Panc1 (cell line): ENCODE data around the gene INSYN2B. TPM values are rescaled to one million over a fixed set of nuclear protein-coding genes. Genes with fewer than 3 reads are reported as not detected.

Experiments used
- ATAC-seq: fragments of 200-7000 bp; cut with Tn5 transposase; 2 replicates; pipeline ENCODE4 v1.9.1; 2020; ENCODE audit warnings: mild to moderate bottlenecking, moderate library complexity
- BruUV-seq: library from RNA; stranded (reverse); fragments of 400-500 nt; replicated peaks from 2 replicates; lab custom pipeline; 2021; lab: Mats Ljungman, UMichigan
- CTCF ChIA-PET: fragments of 300-600 bp; sonication (Branson Sonifier 250); formaldehyde crosslinking; loops from one replicate; lab custom pipeline; 2022; ENCODE audit warnings: antibody characterized with exemption; lab: Charles Lee
- POLR2A ChIA-PET: fragments of 300-600 bp; sonication (Branson Sonifier 250); formaldehyde crosslinking; loops from one replicate; lab custom pipeline; 2022; ENCODE audit warnings: antibody characterized with exemption; lab: Charles Lee
- DNase-seq: peaks from one replicate; pipeline ENCODE4 v3.0.0-alpha.2; 2010; ENCODE audit warnings: low read depth, low spot score
- H3K27ac ChIP-seq: 2 replicates; pipeline ENCODE4 v1.5.1; 2011; ENCODE audit warnings: mild to moderate bottlenecking, low read length, inconsistent platforms
- H3K27me3 ChIP-seq: fragments of 200-500 bp; sonication (Bioruptor generic); 2 replicates; pipeline ENCODE4 v1.6.0; 2014; ENCODE audit warnings: low read length, inconsistent platforms; ENCODE audit not compliant: control insufficient read depth, insufficient read depth
- H3K36me3 ChIP-seq: fragments of 200-500 bp; sonication (Bioruptor generic); 2 replicates; pipeline ENCODE4 v1.5.1; 2014; ENCODE audit warnings: inconsistent platforms, mild to moderate bottlenecking, low read length, moderate library complexity; ENCODE audit not compliant: control insufficient read depth, insufficient read depth
- H3K4me1 ChIP-seq: 2 replicates; pipeline ENCODE4 v1.5.1; 2011; ENCODE audit warnings: inconsistent platforms, mild to moderate bottlenecking, low read length, moderate library complexity; ENCODE audit not compliant: control insufficient read depth, insufficient read depth
- H3K4me3 ChIP-seq, 2 experiments: 2 replicates each; pipeline ENCODE4 v1.5.1; 2011 to 2012; ENCODE audit warnings: low read depth in 2 of 2, low read length in 2 of 2, mild to moderate bottlenecking in 2 of 2, inconsistent platforms in 1 of 2, moderate library complexity in 1 of 2
- H3K9me3 ChIP-seq: fragments of 200-500 bp; sonication (Bioruptor generic); 2 replicates; pipeline ENCODE4 v1.5.1; 2014; ENCODE audit warnings: low read depth, mild to moderate bottlenecking, inconsistent platforms, low read length, moderate library complexity; ENCODE audit not compliant: control insufficient read depth, insufficient read depth
- POLR2AphosphoS5 ChIP-seq: IDR thresholded peaks from 2 replicates; pipeline ENCODE4 v1.6.1; 2012; ENCODE audit warnings: mild to moderate bottlenecking, low read depth, low read length, moderate library complexity
- SIN3A ChIP-seq: IDR thresholded peaks from 2 replicates; pipeline ENCODE4 v1.6.1; 2012; ENCODE audit warnings: low read depth, mild to moderate bottlenecking, low read length, moderate library complexity, borderline replicate concordance; ENCODE audit not compliant: insufficient read depth
- TCF7L2 ChIP-seq: IDR thresholded peaks from 2 replicates; pipeline ENCODE4 v1.6.1; 2011; ENCODE audit warnings: mild to moderate bottlenecking, low read depth, low read length, inconsistent platforms
- in situ Hi-C: cut with HindIII; loops from 2 replicates; pipeline ENCODE4 v1.10.0; 2016; ENCODE audit warnings: low sequenced_read_pairs, low pct_unique_long_range_greater_than_20kb
- intact Hi-C: fragments of 100-400 bp; cut with micrococcal nuclease; formaldehyde crosslinking; loops from one replicate; pipeline ENCODE4 v1.10.0; 2022; ENCODE audit not compliant: unreplicated experiment
- total RNA-seq: library from RNA; stranded (reverse); gene quantifications from one replicate; pipeline ENCODE4 v1.2.1, GENCODE V29; 2021; ENCODE audit not compliant: unreplicated experiment
- TF ChIP-seq, protein P1 (sequence below), 2 experiments: IDR thresholded peaks; 2 replicates each; pipeline ENCODE4 v1.6.1; 2011 to 2012; ENCODE audit warnings: low read depth in 2 of 2, control low read depth in 1 of 2, low read length in 1 of 2, mild to moderate bottlenecking in 1 of 2, moderate library complexity in 1 of 2; ENCODE audit not compliant: insufficient read depth in 1 of 2
- TF ChIP-seq, protein P2 (sequence below): fragments of 450-650 bp; IDR thresholded peaks from 2 replicates; pipeline ENCODE4 v1.5.1; 2017; ENCODE audit warnings: mild to moderate bottlenecking

The INSYN2B gene
- total RNA-seq, 1 experiment from 2014 or later, result 0.28 TPM

DNA sequence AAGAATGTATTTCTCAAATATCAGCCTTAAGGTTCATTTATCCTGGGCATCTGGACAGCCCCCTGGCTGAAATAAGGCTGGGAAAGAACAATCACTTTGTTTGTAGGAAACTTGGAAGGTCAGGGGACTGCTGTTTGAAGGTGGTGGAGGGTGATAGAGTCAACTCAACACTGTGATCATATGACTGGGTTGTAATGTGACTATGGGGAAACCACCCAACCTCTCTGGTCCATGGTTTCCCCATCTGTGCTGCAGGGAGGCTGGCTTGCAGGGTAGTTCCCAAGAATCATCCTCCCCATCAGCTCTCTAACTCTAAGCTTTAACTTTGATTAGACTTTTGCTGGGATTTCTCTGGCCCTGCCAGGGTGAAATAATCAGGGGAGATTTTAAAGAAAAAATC is 10.0 kb downstream of the INSYN2B start:
- no peaks in the 10 kb centered on the region for H3K9me3 ChIP-seq
- H3K27me3 ChIP-seq, result no peaks in the 10 kb centered on the region
- no peaks in the 10 kb centered on the region for H3K4me1 ChIP-seq
- TF ChIP-seq, protein P1, sequence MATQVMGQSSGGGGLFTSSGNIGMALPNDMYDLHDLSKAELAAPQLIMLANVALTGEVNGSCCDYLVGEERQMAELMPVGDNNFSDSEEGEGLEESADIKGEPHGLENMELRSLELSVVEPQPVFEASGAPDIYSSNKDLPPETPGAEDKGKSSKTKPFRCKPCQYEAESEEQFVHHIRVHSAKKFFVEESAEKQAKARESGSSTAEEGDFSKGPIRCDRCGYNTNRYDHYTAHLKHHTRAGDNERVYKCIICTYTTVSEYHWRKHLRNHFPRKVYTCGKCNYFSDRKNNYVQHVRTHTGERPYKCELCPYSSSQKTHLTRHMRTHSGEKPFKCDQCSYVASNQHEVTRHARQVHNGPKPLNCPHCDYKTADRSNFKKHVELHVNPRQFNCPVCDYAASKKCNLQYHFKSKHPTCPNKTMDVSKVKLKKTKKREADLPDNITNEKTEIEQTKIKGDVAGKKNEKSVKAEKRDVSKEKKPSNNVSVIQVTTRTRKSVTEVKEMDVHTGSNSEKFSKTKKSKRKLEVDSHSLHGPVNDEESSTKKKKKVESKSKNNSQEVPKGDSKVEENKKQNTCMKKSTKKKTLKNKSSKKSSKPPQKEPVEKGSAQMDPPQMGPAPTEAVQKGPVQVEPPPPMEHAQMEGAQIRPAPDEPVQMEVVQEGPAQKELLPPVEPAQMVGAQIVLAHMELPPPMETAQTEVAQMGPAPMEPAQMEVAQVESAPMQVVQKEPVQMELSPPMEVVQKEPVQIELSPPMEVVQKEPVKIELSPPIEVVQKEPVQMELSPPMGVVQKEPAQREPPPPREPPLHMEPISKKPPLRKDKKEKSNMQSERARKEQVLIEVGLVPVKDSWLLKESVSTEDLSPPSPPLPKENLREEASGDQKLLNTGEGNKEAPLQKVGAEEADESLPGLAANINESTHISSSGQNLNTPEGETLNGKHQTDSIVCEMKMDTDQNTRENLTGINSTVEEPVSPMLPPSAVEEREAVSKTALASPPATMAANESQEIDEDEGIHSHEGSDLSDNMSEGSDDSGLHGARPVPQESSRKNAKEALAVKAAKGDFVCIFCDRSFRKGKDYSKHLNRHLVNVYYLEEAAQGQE (IDR thresholded peaks at IDR 0.05; ENCODE audit: insufficient read depth in 1 of 2, low read depth in 2 of 2, low read length in 1 of 2), result no peak
- TF ChIP-seq SIN3A, result no peak
- TF ChIP-seq, protein P2, sequence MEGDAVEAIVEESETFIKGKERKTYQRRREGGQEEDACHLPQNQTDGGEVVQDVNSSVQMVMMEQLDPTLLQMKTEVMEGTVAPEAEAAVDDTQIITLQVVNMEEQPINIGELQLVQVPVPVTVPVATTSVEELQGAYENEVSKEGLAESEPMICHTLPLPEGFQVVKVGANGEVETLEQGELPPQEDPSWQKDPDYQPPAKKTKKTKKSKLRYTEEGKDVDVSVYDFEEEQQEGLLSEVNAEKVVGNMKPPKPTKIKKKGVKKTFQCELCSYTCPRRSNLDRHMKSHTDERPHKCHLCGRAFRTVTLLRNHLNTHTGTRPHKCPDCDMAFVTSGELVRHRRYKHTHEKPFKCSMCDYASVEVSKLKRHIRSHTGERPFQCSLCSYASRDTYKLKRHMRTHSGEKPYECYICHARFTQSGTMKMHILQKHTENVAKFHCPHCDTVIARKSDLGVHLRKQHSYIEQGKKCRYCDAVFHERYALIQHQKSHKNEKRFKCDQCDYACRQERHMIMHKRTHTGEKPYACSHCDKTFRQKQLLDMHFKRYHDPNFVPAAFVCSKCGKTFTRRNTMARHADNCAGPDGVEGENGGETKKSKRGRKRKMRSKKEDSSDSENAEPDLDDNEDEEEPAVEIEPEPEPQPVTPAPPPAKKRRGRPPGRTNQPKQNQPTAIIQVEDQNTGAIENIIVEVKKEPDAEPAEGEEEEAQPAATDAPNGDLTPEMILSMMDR, result no peak
- no peak for TF ChIP-seq TCF7L2
- no peak for TF ChIP-seq POLR2AphosphoS5
- no TSS peak for BruUV-seq
- no peak for DNase-seq
- intact Hi-C loops (no loop called here), in situ Hi-C loops (no loop called here)
- CTCF ChIA-PET, result interaction anchor here (0.6 kb wide), 1 partner anchor 992 kb away, joined by 3 read pairs; no protein-coding TSS in a partner anchor
- POLR2A ChIA-PET, result no interaction called here
- no peak overlapping the region for H3K4me3 ChIP-seq
- no peak for ATAC-seq
- no peak overlapping the region for H3K27ac ChIP-seq
- H3K36me3 ChIP-seq, result no peaks in the 10 kb centered on the region

DNA sequence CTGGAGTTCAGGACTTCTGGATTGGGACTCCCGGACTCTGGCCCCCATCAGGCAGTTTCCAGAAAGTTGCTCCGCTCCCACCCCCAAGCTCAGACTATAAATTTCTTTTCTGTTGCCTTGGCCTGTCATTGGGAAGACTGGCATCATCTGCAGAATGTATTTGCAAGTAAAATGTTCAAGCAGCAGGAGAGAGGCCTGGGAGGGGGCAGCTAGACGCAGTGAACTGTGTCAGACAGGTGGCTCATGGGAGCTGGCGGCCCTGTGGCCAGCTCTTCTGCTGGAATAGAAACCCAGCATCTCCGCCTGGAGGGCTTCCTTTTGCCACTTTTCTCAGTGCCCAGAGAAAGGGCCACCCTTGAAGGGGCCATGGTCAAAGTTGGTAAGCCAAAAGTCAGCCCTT is 16.0 kb downstream of the INSYN2B start:
- no peak for DNase-seq
- Histone ChIP-seq H3K27ac (no peak overlapping the region), H3K36me3 (no peaks in the 10 kb centered on the region), H3K4me3 (no peak overlapping the region), H3K27me3 (no peaks in the 10 kb centered on the region), H3K9me3 (no peaks in the 10 kb centered on the region), H3K4me1 (no peaks in the 10 kb centered on the region)
- ChIA-PET CTCF (no interaction called here), POLR2A (no interaction called here)
- in situ Hi-C loops, result no loop called here
- ATAC-seq, result no peak
- intact Hi-C loops, result no loop called here
- no TSS peak for BruUV-seq
- TF ChIP-seq, protein P2, result no peak
- no peak for TF ChIP-seq TCF7L2
- TF ChIP-seq SIN3A, result no peak
- TF ChIP-seq POLR2AphosphoS5, result no peak
- TF ChIP-seq, protein P1 (IDR thresholded peaks at IDR 0.05; ENCODE audit: insufficient read depth in 1 of 2, low read depth in 2 of 2, low read length in 1 of 2), result no peak
